ENCODE results near the gene ZGRF1. TPM values are rescaled to one million over a fixed set of nuclear protein-coding genes. Genes with fewer than 3 reads are reported as not detected.
"Not testable (repeated sequence)": the region's sequence is repeated elsewhere in the genome, so short reads cannot be mapped to it uniquely, and the experiment has no call there.

The ZGRF1 gene
- total RNA-seq, 1 donor from 2014 or later = 16.6 TPM

- DNase-seq = no peak
These were observed 800 bp upstream of the ZGRF1 start for GRCh38 chr4:112637552-112637866.

GRCh38 chr4:112633477-112634235, 3.1 kb downstream of the ZGRF1 start:
- no peak for DNase-seq

- no peak for DNase-seq
These were observed 10.5 kb downstream of the ZGRF1 start for GRCh38 chr4:112626228-112626627.

- DNase-seq = no peak
These were observed 19.7 kb downstream of the ZGRF1 start for GRCh38 chr4:112616984-112617383.

GRCh38 chr4:112612814-112613213, 23.9 kb downstream of the ZGRF1 start:
- DNase-seq = not testable (repeated sequence)

GRCh38 chr4:112604589-112604988, 32.1 kb downstream of the ZGRF1 start:
- DNase-seq = peak; percentile 5

GRCh38 chr4:112594993-112595392, 41.7 kb downstream of the ZGRF1 start:
- no peak for DNase-seq

GRCh38 chr4:112593438-112594133, 43.1 kb downstream of the ZGRF1 start:
- no peak for DNase-seq

- no peak for DNase-seq
These were observed 44.0 kb downstream of the ZGRF1 start for GRCh38 chr4:112592717-112593116.

GRCh38 chr4:112591593-112591992, 45.1 kb downstream of the ZGRF1 start:
- DNase-seq = no peak

- DNase-seq = no peak
These were observed 47.5 kb downstream of the ZGRF1 start for GRCh38 chr4:112589206-112589605.

- DNase-seq = no peak
These were observed 50.6 kb downstream of the ZGRF1 start for GRCh38 chr4:112585977-112586736.

GRCh38 chr4:112567536-112567935, 69.2 kb downstream of the ZGRF1 start:
- no peak for DNase-seq

GRCh38 chr4:112564706-112565270, 71.9 kb downstream of the ZGRF1 start:
- DNase-seq = no peak

GRCh38 chr4:112563431-112564200, 73.1 kb downstream of the ZGRF1 start:
- no peak for DNase-seq

GRCh38 chr4:112562254-112562879, 74.3 kb downstream of the ZGRF1 start:
- no peak for DNase-seq

GRCh38 chr4:112560084-112560483, 76.6 kb downstream of the ZGRF1 start:
- DNase-seq = no peak

GRCh38 chr4:112559053-112559452, 77.7 kb downstream of the ZGRF1 start:
- no peak for DNase-seq

- DNase-seq = no peak
These were observed 78.9 kb downstream of the ZGRF1 start for GRCh38 chr4:112557676-112558411.

- not testable (repeated sequence) for DNase-seq
These were observed 82.4 kb downstream of the ZGRF1 start for GRCh38 chr4:112554271-112554670.

- no peak for DNase-seq
These were observed 84.0 kb downstream of the ZGRF1 start for GRCh38 chr4:112552668-112553067.

All from skin of body (tissue), 2 donors.